GM18519 (cell line): Measurements from ENCODE around the gene MARK3.

Source experiments
- ATAC-seq: cut with Tn5 transposase; IDR thresholded peaks from one replicate; pipeline ENCODE4 v1.9.1; 2021; ENCODE audit warnings: mild to moderate bottlenecking, moderate library complexity; ENCODE audit not compliant: unreplicated experiment, low FRiP score

MARK3 gene

GRCh38 chr14:103362780-103363179, 22.4 kb upstream of the MARK3 start:
- ATAC-seq: no peak

DNA sequence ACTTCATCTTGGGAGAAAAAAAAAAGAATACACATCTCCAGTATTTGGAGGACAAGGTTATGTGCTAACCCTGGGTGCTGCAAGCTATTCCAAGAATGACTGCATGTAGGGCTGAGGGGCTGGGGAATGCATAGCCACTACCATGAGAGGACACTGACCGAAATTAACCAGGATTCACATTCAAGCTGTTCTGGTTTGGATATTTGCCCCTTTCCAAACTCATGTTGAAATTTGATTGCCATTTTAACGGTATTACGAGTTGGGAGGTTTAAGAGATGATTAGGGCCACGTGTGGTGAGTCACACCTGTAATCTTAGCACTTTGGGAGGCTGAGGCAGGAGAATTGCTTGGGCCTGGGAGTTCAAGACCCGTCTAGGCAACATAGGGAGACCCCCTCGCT, 18.5 kb upstream of the MARK3 start:
- ATAC-seq: no peak

DNA sequence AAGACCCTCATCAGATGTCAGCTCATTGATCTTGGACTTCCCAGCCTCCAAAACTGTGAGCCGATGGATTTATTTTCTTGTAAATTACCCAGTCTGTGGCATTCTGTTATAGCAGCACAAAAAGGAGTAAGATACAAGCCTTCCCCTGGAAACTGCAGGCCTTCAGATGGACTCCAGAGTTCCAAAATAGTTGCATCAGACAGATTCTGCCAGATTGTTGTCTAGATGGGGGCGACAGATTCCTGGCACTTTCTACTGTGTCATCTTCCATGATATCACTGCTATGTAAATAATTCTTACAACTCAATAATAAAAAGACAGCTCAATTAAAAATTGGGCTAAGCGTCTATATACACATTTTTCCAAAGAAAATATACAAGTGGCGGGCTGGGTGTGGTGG, 17.2 kb upstream of the MARK3 start:
- no peak for ATAC-seq

- no peak for ATAC-seq
Observed at GRCh38 chr14:103370087-103370486, 15.1 kb upstream of the MARK3 start.

DNA sequence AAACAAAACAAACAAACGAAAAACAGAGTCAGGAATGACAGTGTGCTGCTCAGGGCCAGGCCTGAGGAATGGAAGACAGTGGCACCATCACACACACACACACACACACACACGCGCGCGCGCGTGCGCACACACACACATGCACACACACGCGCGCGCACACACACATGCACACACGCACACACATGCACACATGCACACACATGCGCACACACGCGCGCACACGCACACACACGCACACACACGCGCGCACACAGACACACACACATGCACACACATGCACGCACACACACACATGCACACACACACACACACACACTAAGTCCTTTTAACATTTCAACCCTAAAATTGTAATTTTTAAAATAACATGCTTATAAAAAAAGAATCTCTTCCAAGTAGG, 13.2 kb upstream of the MARK3 start:
- no peak for ATAC-seq

DNA sequence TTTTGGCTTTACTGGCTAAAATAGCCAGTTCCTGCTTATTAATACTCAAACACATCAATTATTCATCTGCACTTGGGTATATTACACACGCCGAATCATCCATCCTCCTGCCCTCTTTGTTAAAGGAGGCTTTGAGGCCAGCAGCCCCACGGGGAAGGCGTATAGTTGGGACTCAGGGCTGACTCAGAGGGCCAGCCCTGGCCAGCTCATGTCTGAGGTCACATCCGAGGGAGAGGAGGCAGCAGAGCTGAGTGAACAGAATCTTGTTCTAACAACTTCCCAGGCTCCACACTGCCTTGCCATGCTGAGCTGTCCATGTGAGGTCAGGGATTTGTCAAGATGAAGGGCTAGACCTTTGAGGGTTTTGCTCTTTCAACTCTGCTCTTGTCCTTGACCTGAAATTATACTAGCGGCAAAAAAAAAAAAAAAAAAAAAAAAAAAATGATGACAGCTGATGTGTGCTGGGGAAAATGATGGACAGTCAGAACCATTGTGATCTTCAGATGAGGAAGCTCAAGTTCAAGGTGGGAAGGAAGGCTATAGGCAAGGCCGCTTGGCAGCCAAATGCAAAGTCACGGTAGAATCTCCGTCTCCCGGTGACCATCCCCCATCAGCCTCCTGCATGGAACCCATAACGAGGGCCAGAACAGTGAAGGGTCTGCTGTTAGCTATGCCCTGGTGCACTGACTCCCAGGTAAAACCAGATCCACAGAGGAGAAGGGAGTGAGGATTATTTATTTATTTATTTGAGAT, 12.5 kb upstream of the MARK3 start:
- no peak for ATAC-seq

- ATAC-seq: no peak
Observed at GRCh38 chr14:103374121-103374520, 11.1 kb upstream of the MARK3 start.

- ATAC-seq: no peak
Observed at GRCh38 chr14:103377522-103378037, 7.6 kb upstream of the MARK3 start.

- no peak for ATAC-seq
Observed at GRCh38 chr14:103378038-103378854, 7.0 kb upstream of the MARK3 start.

DNA sequence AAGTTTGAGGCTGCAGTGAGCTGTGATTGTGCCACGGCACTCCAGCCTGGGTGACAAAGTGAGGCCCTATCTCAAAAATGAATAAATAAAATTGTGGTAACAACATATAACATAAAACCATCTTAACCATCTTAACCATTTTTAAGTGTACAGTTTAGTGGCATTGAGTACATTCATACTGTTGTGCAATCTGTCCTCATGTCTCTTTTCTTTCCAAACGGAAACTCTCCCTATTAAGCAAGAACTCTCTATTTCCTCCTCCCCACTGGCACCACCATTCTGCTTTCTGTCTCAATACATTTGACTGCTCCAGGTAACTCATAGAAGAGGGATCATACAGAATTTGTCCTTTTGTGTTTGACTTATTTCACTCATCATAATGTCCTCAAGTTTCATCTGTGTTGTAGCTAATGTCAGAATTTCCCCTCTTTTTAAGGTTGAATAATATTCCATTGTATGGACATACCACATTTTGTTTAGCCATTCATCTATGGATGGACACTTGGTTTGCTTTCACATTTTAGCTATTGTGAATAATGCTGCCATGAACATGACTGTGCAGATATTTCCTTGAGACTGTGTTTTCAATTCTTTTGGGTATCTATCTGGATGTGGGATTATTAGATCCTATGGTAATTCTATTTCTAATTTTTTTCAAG, 4.4 kb upstream of the MARK3 start:
- no peak for ATAC-seq

DNA sequence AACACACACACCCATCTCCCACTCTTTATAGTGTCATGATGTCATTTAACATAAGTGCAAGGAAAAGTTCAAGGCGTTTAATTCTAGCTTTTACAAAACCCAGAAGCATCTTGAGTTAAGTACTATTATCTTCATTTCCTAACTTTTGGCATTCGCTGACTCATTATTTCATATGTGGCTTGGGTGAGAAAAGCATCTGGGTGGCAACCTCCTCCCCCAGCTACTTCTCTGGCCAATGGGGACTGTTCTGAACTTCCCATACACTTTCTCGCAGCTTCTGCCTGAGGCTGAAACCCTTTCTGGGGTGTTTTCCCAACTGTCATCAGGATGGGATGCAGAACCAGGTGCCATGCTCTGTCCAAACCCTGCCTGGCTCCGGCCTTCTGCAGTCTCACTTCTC, 2.8 kb upstream of the MARK3 start:
- no peak for ATAC-seq

- ATAC-seq: no peak
Observed at GRCh38 chr14:103384450-103385151, 614 bp upstream of the MARK3 start.

DNA sequence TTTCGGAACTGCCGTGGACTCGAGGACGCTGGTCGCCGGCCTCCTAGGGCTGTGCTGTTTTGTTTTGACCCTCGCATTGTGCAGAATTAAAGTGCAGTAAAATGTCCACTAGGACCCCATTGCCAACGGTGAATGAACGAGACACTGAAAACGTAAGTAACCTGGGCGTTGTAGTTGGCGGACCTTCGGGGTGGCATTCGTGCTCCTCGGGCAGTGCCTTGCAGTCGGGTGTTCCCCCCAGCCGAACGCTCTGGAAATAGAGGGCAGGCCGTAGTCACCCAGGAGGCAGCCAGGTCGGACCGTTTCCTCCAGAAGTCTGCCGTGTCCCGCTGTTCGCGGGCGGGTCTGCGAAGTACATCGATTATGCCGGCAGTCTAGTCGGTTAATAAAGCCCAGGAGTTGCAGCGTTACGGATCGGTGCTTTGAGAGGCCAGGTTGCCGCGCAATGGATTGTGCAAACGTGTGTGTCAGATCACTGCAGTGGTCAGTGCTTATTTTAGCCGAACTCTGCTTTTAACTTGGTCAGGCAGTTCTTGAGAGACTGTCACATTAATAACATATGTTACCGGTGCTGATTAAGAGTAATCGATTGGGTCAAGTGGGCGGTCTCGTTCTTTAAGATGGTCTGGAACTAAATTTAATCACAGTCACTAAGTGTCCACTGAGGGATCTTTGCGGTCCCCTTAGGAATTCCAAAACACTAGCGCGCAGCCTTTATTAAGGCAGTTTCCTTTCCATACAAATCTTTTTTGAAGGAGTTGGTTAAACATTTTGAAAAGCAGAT, 906 bp downstream of the MARK3 start:
- ATAC-seq: no peak

DNA sequence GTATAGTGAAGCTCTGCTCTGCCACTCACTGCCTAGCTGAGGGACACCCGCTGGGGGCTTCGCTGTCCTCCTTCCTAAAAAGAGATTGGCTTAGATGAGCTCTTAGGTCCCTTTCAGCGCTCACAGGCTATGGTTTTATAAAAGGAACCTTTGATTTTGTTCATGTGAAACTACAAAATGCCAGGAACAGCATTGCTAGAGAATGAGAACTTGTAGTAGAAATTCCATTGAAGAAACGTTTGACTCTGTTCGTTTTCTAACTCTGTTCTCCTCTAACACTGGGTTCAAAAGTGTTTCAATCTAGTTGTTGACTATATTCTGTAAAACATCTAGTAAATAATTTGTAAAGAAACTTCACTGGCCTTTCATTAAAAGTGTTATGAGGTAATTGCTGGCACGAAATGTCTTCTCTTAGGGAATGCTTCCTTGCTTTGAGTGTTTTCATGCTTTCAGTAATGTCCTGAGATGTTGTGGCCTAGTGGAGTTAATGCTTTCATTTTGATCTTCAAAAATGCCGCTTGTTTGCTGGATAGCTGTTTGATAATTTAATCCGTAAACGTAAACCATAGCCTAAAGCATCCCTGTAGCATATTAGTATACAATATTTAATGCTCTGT, 1.6 kb downstream of the MARK3 start:
- ATAC-seq: no peak

DNA sequence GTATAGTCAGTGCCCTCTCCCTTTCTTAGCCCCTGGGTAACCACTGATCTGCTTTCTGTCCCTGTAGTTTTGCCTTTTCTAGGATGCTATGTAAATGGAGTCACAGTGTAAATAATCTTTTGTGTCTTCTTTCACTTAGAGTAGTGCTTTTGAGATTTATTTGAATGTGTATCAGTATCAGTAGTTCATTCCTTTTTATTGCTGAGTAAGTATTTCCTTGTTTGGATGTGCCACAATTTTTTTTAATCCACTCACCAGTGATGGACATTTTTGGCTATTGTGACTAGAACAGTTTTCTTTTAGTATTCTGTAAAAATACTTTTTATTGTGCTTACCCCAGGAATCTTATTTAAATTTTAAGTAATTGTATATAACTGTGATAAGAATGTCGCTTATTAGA, 3.4 kb downstream of the MARK3 start:
- ATAC-seq: no peak

- ATAC-seq: no peak
Observed at GRCh38 chr14:103390605-103391004, 5.4 kb downstream of the MARK3 start.

- no peak for ATAC-seq
Observed at GRCh38 chr14:103391048-103391447, 5.8 kb downstream of the MARK3 start.

GRCh38 chr14:103392106-103392505, 6.9 kb downstream of the MARK3 start:
- no peak for ATAC-seq

DNA sequence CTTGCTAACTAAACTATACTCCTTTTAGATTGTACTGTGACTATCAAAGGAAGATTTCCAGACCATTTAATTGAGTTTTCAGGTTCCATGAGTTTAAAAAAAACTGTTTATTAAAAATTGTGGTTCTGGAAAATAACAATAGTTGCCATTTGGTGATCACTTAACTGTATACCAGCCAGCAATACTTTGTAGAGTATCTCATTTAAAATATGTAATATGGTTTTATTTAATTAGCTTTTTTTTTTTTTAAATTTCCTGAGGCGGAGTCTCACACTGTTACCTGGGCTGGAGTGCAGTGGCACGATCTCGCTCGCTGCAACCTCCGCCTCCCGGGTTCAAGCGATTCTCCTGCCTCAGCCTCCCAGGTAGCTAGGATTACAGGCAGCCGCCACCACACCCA, 7.4 kb downstream of the MARK3 start:
- ATAC-seq: no peak
